HG02642 (cell line): ENCODE data around the gene ACTL6A.

Experiments
- ATAC-seq: cut with Tn5 transposase; IDR thresholded peaks from one replicate; pipeline ENCODE4 v1.9.1; 2021; ENCODE audit warnings: mild to moderate bottlenecking; ENCODE audit not compliant: unreplicated experiment, poor library complexity

ACTL6A gene

GRCh38 chr3:179589143-179589542 lies 26.4 kb downstream of the ACTL6A start:
- no peak for ATAC-seq

- no peak for ATAC-seq
Measured at GRCh38 chr3:179590669-179591068, 27.9 kb downstream of the ACTL6A start.

- no peak for ATAC-seq
Measured at GRCh38 chr3:179591313-179591712, 28.6 kb downstream of the ACTL6A start.

GRCh38 chr3:179599531-179599930 lies 36.8 kb downstream of the ACTL6A start:
- no peak for ATAC-seq

GRCh38 chr3:179603321-179603720 lies 40.6 kb downstream of the ACTL6A start:
- no peak for ATAC-seq

GRCh38 chr3:179603831-179604230 lies 41.1 kb downstream of the ACTL6A start:
- ATAC-seq, result no peak

GRCh38 chr3:179604321-179605078 lies 41.8 kb downstream of the ACTL6A start, which contains the start of the genes MRPL47 and NDUFB5:
Gene MRPL47, minus strand, starts transcription at chr3:179604638. Its CDS starts 14 bp downstream, at chr3:179604624.
Gene NDUFB5, plus strand, starts transcription at chr3:179604794. Its CDS starts 22 bp downstream, at chr3:179604816.
- ATAC-seq, result peak; percentile 98

- no peak for ATAC-seq
Measured at GRCh38 chr3:179606534-179607085, 43.9 kb downstream of the ACTL6A start.

- ATAC-seq, result peak; percentile 49
Measured at GRCh38 chr3:179608931-179609720, 46.4 kb downstream of the ACTL6A start.

GRCh38 chr3:179610066-179610465 lies 47.3 kb downstream of the ACTL6A start:
- ATAC-seq, result no peak

- ATAC-seq, result no peak
Measured at GRCh38 chr3:179613807-179614206, 51.1 kb downstream of the ACTL6A start.

- no peak for ATAC-seq
Measured at GRCh38 chr3:179615458-179616173, 52.9 kb downstream of the ACTL6A start.

- no peak for ATAC-seq
Measured at GRCh38 chr3:179622023-179622422, 59.3 kb downstream of the ACTL6A start.

- no peak for ATAC-seq
Measured at GRCh38 chr3:179624451-179624850, 61.7 kb downstream of the ACTL6A start.

- ATAC-seq, result no peak
Measured at GRCh38 chr3:179630753-179631451, 68.2 kb downstream of the ACTL6A start.
